NCI-H226 (cell line): ENCODE data around the gene PHYHD1.

ENCODE experiments used
- DNase-seq: peaks from one replicate; pipeline ENCODE4 v3.0.0-alpha.2; 2015

Gene PHYHD1

DNA sequence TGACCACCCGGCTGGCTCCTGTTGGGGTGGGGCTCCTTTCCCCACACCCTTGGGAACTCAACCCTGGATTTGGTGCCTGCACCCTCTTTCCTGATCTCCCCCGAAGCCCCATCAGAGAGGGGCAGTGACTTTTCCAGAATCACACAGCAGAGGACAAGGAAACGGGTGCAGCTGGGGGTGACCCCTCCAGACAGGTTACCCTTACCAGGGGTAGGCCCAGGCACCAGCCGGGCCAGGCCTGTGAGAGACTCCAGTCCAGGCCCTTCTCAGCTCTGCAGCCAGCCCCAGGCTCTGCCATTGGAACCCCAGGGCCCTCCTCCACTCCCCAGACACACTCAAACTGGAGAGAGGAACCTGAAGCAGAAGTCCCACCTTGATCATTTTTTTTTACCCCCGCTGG, 19.0 kb upstream of the PHYHD1 start:
- no peak for DNase-seq

- DNase-seq, result no peak
Observed at GRCh38 chr9:128902351-128903078, 18.3 kb upstream of the PHYHD1 start.

GRCh38 chr9:128903079-128903461, 17.7 kb upstream of the PHYHD1 start:
- DNase-seq, result no peak

DNA sequence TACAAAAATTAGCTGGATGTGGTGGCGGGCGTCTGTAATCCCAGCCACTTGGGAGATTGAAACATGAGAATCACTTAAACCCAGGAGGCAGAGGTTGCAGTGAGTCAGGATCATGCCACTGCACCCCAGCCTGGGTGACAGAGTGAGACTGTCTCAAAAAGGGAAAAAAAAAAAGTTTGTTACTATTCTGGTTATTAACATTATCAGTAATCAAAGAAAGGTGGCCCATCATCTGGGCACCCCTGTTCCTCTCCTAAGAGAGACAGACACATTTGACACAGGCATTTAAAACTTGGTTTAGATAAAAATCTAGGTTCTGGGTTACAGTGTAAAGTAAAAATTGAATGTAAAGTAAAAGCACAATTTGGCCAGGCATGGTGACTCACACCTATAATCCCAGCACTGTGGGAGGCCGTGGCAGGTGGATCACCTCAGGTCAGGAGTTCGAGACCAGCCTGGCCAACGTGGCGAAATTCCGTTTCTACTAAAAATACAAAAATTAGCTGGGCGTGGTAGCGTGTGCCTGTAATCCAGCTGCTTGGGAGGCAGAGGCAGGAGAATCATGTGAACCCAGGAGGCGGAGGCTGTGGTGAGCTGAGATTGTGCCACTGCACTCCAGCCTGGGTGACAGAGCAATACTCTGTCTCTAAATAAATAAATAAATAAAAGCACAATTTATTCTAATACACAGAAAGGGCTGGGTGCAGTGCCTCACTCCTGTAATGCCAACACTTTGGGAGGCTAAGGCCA, 16.7 kb upstream of the PHYHD1 start:
- DNase-seq, result no peak

GRCh38 chr9:128905964-128906363, 14.8 kb upstream of the PHYHD1 start:
- DNase-seq, result no peak

- DNase-seq, result peak; percentile 24
Observed at GRCh38 chr9:128906741-128907140, 14.0 kb upstream of the PHYHD1 start.

DNA sequence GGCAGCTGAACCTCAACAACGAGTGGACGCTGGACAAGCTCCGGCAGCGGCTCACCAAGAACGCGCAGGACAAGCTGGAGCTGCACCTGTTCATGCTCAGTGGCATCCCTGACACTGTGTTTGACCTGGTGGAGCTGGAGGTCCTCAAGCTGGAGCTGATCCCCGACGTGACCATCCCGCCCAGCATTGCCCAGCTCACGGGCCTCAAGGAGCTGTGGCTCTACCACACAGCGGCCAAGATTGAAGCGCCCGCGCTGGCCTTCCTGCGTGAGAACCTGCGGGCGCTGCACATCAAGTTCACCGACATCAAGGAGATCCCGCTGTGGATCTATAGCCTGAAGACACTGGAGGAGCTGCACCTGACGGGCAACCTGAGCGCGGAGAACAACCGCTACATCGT, 12.4 kb upstream of the PHYHD1 start:
- no peak for DNase-seq

DNA sequence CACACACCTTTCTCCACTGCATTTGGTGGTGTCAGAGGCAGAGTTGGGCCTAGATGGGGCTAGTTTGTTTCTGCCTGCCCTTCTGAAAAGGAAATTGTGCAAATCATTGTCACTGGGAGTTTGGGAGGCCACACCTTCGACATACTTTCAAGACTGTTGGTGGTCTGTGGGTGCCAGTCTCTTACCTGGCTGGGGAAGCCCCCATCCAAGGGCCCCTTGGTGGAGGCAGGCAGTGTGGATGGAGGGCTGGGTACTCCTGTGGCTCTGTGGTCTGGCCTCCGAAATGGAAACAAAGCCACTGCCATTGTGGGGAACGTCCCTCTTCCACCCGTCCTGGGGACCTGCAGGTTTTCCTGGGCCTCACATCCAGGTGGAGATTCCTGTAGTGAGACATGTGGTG, 10.9 kb upstream of the PHYHD1 start:
- DNase-seq, result no peak

DNA sequence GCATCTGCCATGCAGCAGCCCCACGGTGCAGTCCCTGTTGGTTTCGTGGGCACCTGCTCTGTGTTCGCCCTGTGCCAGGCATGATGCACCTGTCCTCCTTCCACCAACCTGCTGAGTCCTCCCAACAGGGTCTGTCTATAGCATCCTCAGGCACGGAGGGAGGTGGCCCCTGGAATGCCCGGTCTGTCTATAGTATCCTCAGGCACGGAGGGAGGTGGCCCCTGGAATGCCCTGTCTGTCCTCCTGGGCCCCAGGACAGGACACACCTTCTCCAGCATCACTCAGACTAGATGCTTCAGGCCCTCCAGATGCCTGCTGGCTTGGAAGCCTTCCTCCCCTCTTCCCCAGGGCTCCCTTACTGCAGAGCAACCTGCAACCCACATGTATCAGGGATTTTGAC, 9.9 kb upstream of the PHYHD1 start:
- DNase-seq, result no peak

- DNase-seq, result peak; percentile 28
Observed at GRCh38 chr9:128911529-128912035, 9.2 kb upstream of the PHYHD1 start.

DNA sequence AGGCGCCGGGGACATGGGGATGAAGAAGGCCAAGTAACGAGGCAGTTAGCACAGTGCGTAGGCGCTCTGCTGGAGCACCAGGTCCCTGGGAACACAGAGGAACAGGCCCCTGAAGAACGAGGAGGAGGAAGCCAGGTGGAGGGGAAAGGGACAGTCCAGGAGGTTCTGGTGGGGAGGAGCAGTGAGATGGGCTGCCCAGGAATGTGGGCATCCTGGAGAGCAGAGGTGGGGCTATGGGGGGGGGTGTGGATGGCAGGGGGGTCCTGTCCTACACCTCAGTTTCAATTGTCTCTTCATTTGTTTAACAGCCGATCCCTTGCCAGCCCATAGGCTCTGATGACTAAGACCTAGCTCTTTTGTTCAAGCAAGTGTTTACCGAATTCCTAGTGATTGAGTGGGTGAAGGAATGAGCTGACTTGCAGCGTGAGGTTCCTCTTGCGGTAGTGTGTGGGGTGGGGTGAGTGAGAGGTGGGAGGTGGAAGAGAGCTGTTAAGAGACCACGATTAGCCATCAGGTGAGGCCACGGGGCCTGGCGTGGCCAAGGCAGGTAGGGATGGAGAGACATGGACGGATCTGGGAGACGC, 8.4 kb upstream of the PHYHD1 start:
- DNase-seq, result peak; percentile 83

- no peak for DNase-seq
Observed at GRCh38 chr9:128913048-128913900, 7.5 kb upstream of the PHYHD1 start.

- no peak for DNase-seq
Observed at GRCh38 chr9:128913995-128914772, 6.6 kb upstream of the PHYHD1 start.

DNA sequence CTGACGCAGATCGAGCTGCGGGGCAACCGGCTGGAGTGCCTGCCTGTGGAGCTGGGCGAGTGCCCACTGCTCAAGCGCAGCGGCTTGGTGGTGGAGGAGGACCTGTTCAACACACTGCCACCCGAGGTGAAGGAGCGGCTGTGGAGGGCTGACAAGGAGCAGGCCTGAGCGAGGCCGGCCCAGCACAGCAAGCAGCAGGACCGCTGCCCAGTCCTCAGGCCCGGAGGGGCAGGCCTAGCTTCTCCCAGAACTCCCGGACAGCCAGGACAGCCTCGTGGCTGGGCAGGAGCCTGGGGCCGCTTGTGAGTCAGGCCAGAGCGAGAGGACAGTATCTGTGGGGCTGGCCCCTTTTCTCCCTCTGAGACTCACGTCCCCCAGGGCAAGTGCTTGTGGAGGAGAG, 4.6 kb upstream of the PHYHD1 start:
- no peak for DNase-seq

GRCh38 chr9:128916745-128917144, 4.0 kb upstream of the PHYHD1 start:
- DNase-seq, result no peak

GRCh38 chr9:128917151-128917849, 3.5 kb upstream of the PHYHD1 start:
- DNase-seq, result no peak

- no peak for DNase-seq
Observed at GRCh38 chr9:128918921-128919320, 1.9 kb upstream of the PHYHD1 start.

DNA sequence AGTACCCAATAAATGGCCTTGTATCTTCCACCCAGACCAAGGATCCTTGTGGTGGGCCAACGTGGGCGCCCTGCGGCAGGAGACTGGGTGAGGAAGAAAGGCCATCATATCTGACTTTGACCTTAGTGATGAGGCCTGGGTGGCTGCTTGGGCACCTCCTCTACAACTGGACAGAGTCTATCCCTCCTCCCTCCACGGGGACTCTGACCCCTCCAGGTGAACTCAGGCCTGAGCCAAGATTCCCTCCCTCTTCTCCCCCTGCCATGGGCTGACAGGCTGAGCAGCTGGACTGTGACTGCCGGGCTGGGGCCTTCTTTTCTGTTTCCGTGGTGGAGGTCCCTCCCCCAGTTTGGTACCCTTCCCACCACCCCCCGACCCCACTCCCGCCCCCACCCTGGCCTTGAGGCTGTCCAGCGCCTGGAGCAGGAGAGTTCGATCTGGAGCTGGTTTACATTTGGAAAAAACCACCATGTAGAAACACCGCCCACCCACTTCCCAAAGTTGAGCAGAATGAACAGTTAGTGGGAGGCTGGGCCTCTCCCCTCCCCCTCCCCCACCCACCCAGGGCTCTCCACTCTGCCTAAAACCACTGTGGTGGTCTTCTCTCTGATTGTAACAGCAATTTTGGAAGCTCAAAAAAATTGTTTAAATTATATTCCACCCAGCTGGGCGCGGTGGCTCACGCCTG, 1.2 kb upstream of the PHYHD1 start:
- DNase-seq, result no peak

GRCh38 chr9:128921881-128922763, 1.3 kb downstream of the PHYHD1 start:
- no peak for DNase-seq

- no peak for DNase-seq
Observed at GRCh38 chr9:128923493-128923883, 2.7 kb downstream of the PHYHD1 start.
